ENCODE data around the gene TNFRSF18.

The TNFRSF18 gene

GRCh38 chr1:1194723-1195122, 11.7 kb downstream of the TNFRSF18 start:
- DNase-seq (ENCODE audit: low read depth) = peak; percentile 9
- H3K4me3 ChIP-seq (replicated peaks; ENCODE audit: low read depth, low read length) = no peak overlapping the region
- TF ChIP-seq CTCF (IDR thresholded peaks at IDR 0.05; ENCODE audit: low read length, missing control alignments) = no peak

GRCh38 chr1:1191734-1192133, 14.7 kb downstream of the TNFRSF18 start:
- no peak for TF ChIP-seq CTCF (IDR thresholded peaks at IDR 0.05; ENCODE audit: low read length, missing control alignments)
- no peak overlapping the region for H3K4me3 ChIP-seq (replicated peaks; ENCODE audit: low read depth, low read length)
- DNase-seq (ENCODE audit: low read depth) = no peak

- H3K4me3 ChIP-seq (replicated peaks; ENCODE audit: low read depth, low read length) = no peak overlapping the region
- DNase-seq (ENCODE audit: low read depth) = no peak
- no peak for TF ChIP-seq CTCF (IDR thresholded peaks at IDR 0.05; ENCODE audit: low read length, missing control alignments)
Measured at GRCh38 chr1:1189111-1189510, 17.3 kb downstream of the TNFRSF18 start.

- TF ChIP-seq CTCF (IDR thresholded peaks at IDR 0.05; ENCODE audit: low read length, missing control alignments) = no peak
- H3K4me3 ChIP-seq (replicated peaks; ENCODE audit: low read depth, low read length) = no peak overlapping the region
- no peak for DNase-seq (ENCODE audit: low read depth)
Measured at GRCh38 chr1:1187938-1188337, 18.5 kb downstream of the TNFRSF18 start.

GRCh38 chr1:1185101-1185765, 21.2 kb downstream of the TNFRSF18 start:
- no peak for DNase-seq (ENCODE audit: low read depth)
- no peak overlapping the region for H3K4me3 ChIP-seq (replicated peaks; ENCODE audit: low read depth, low read length)
- no peak for TF ChIP-seq CTCF (IDR thresholded peaks at IDR 0.05; ENCODE audit: low read length, missing control alignments)

GRCh38 chr1:1183833-1184775, 22.3 kb downstream of the TNFRSF18 start:
- DNase-seq (ENCODE audit: low read depth) = no peak
- no peak for TF ChIP-seq CTCF (IDR thresholded peaks at IDR 0.05; ENCODE audit: low read length, missing control alignments)
- no peak overlapping the region for H3K4me3 ChIP-seq (replicated peaks; ENCODE audit: low read depth, low read length)
